Upper lobe of left lung (tissue), 6 donors: ENCODE data around the gene SERHL2. TPM values are rescaled to one million over a fixed set of nuclear protein-coding genes. Genes with fewer than 3 reads are reported as not detected.
"Not testable (repeated sequence)": the region's sequence is repeated elsewhere in the genome, so short reads cannot be mapped to it uniquely, and the experiment has no call there.

Source experiments
- ATAC-seq, 2 donors: fragments of 200-7000 bp; cut with Tn5 transposase; one replicate each; pipeline ENCODE4 v1.9.1; 2022; ENCODE audit warnings: mild to moderate bottlenecking in 2 of 2, moderate library complexity in 2 of 2; ENCODE audit not compliant: low FRiP score in 2 of 2
- DNase-seq, 2 donors: peaks; one replicate each; pipeline ENCODE4 v3.0.0-alpha.2; 2019 to 2020
- H3K27ac ChIP-seq, 4 donors: fragments of 200-600 bp; sonication (generic); one replicate each; pipeline ENCODE4 v1.5.1; 2016 to 2019
- H3K27me3 ChIP-seq, 4 donors: fragments of 200-600 bp; sonication (generic); one replicate each; pipeline ENCODE4 v1.5.1; 2017 to 2019
- H3K36me3 ChIP-seq, 4 donors: fragments of 200-600 bp; sonication (generic); one replicate each; pipeline ENCODE4 v1.5.1; 2016 to 2019
- H3K4me1 ChIP-seq, 4 donors: fragments of 200-600 bp; sonication (generic); one replicate each; pipeline ENCODE4 v1.5.1; 2018 to 2019
- H3K4me3 ChIP-seq, 4 donors: fragments of 200-600 bp; sonication (generic); one replicate each; pipeline ENCODE4 v1.5.1; 2017 to 2019; ENCODE audit warnings: mild to moderate bottlenecking in 2 of 4, moderate library complexity in 1 of 4
- H3K9me3 ChIP-seq, 4 donors: fragments of 200-600 bp; sonication (generic); one replicate each; pipeline ENCODE4 v1.5.1; 2018 to 2019
- EP300 ChIP-seq, 4 donors: sonication (generic); formaldehyde crosslinking; IDR thresholded peaks; one replicate each; pipeline ENCODE4 v1.5.1; 2017; ENCODE audit warnings: antibody characterized with exemption in 4 of 4, control low read depth in 2 of 4
- POLR2A ChIP-seq, 4 donors: fragments of 450-650 bp; IDR thresholded peaks; one replicate each; pipeline ENCODE4 v1.5.1; 2016 to 2017; ENCODE audit warnings: antibody characterized with exemption in 4 of 4, mild to moderate bottlenecking in 2 of 4
- POLR2AphosphoS5 ChIP-seq, 2 donors: sonication (generic); formaldehyde crosslinking; IDR thresholded peaks; one replicate each; pipeline ENCODE4 v1.5.1; 2017; ENCODE audit warnings: antibody characterized with exemption in 2 of 2
- WGBS, 2 donors: methylation state at CpG; one replicate each; pipeline ENCODE4 v1.1.5; 2017 to 2018; 5-methylcytosine and 5-hydroxymethylcytosine counted together
- total RNA-seq, 6 donors: library from RNA; depleted of rRNA in 4 of 6; stranded (reverse); fragments of >200 nt in 4 of 6; gene quantifications; one replicate each; pipeline versions ENCODE4 v1.1.0 to v1.2.1, GENCODE V29; 2016 to 2021
- TF ChIP-seq, protein P1 (sequence below), 6 experiments: fragments of 450-650 bp in 4 of 6; fragments of 200-600 bp in 2 of 6; sonication (generic) in 2 of 6; IDR thresholded peaks; one replicate each; pipeline ENCODE4 v1.5.1; 2016 to 2019; ENCODE audit warnings: antibody characterized with exemption in 6 of 6
- donor health status: DM: no; HTN: no; CAD: no; lungs with moderate emphysema.
- donor health status: DM: no; HTN: yes; CAD: no; lungs with severe emphysema.

The SERHL2 gene
- total RNA-seq, 6 donors from 2014 or later = 1.1 to 4.9 (median 2.2) TPM; not detected in 1

DNA sequence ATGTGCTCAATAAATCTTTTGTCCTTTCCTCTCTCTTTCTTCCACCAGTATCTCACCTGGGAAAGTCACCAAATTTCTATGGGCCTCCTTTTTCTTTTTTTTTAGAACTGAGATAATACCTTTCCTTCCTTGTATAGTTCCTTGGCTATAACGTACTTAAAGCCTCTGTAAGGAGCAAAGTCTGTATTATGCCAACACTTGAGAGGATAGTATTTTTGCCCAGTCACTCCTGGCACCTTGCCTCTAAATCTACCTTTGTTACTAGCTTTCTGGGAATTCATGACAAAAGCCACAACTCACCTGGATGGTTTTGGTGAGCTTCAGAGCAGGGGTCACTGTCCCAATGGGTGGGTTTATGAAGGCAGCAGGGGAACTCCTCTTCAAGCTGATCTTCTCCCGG, 48.7 kb downstream of the SERHL2 start:
- H3K4me1 ChIP-seq = peaks cover 15 to 48% (median 38%) of the 10 kb centered on the region in 4 donors
- ATAC-seq = no peak
- H3K4me3 ChIP-seq = no peak overlapping the region
- no peak for TF ChIP-seq POLR2A (IDR thresholded peaks at IDR 0.05)
- 68 to 70% methylated on average over 2 of the region's 2 CpGs for WGBS, 2 donors
- H3K27ac ChIP-seq = peak overlapping the region; percentile 12 to 47 (median 38)
- no peak for DNase-seq
- no peaks in the 10 kb centered on the region for H3K27me3 ChIP-seq
- peaks cover 18 to 62% (median 50%) of the 10 kb centered on the region in 4 donors for H3K36me3 ChIP-seq
- no peaks in the 10 kb centered on the region for H3K9me3 ChIP-seq

GRCh38 chr22:42603427-42603826, 49.7 kb downstream of the SERHL2 start:
- no peaks in the 10 kb centered on the region for H3K9me3 ChIP-seq
- peaks cover 15 to 55% (median 43%) of the 10 kb centered on the region in 4 donors for H3K36me3 ChIP-seq
- H3K27ac ChIP-seq = peak overlapping the region in 3 of 4 donors; percentile 12 to 47 (median 42)
- TF ChIP-seq EP300 (IDR thresholded peaks at IDR 0.05) = no peak
- no peak for TF ChIP-seq POLR2A (IDR thresholded peaks at IDR 0.05)
- no peak for TF ChIP-seq POLR2AphosphoS5 (IDR thresholded peaks at IDR 0.05)
- TF ChIP-seq, protein P1, sequence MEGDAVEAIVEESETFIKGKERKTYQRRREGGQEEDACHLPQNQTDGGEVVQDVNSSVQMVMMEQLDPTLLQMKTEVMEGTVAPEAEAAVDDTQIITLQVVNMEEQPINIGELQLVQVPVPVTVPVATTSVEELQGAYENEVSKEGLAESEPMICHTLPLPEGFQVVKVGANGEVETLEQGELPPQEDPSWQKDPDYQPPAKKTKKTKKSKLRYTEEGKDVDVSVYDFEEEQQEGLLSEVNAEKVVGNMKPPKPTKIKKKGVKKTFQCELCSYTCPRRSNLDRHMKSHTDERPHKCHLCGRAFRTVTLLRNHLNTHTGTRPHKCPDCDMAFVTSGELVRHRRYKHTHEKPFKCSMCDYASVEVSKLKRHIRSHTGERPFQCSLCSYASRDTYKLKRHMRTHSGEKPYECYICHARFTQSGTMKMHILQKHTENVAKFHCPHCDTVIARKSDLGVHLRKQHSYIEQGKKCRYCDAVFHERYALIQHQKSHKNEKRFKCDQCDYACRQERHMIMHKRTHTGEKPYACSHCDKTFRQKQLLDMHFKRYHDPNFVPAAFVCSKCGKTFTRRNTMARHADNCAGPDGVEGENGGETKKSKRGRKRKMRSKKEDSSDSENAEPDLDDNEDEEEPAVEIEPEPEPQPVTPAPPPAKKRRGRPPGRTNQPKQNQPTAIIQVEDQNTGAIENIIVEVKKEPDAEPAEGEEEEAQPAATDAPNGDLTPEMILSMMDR (IDR thresholded peaks at IDR 0.05) = no peak
- peaks cover 23 to 57% (median 42%) of the 10 kb centered on the region in 4 donors for H3K4me1 ChIP-seq
- 55 to 63% methylated on average over 2 of the region's 2 CpGs for WGBS, 2 donors
- ATAC-seq = peak; percentile 57 to 83
- no peaks in the 10 kb centered on the region for H3K27me3 ChIP-seq
- no peak for DNase-seq
- no peak overlapping the region for H3K4me3 ChIP-seq

DNA sequence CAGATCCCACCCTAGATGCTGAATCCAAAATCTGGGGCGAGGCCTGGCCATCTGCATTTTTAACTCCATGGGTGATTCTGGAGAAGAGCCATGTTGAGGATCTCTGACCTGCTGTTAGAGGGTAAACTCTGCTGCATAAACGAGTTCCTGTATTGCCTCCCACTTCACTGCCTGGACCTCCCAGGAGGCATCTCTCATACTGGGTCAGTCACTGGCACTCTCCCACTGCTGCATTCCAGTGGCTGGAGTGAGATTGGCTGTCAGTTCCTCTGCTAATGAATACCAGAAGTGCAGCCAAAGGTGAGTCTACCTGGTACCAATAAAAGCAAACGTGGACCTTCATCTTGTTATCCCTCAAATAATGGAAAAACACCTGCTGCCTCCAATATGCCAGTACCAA, 50.6 kb downstream of the SERHL2 start:
- Histone ChIP-seq H3K4me3 (no peak overlapping the region), H3K9me3 (no peaks in the 10 kb centered on the region), H3K4me1 (peaks cover 32 to 67% (median 52%) of the 10 kb centered on the region in 4 donors), H3K36me3 (peaks cover 6 to 47% (median 34%) of the 10 kb centered on the region in 4 donors), H3K27me3 (no peaks in the 10 kb centered on the region), H3K27ac (peak overlapping the region; percentile 12 to 52 (median 44))
- TF ChIP-seq POLR2A (IDR thresholded peaks at IDR 0.05) = no peak
- TF ChIP-seq, protein P1 (IDR thresholded peaks at IDR 0.05) = no peak
- no peak for TF ChIP-seq POLR2AphosphoS5 (IDR thresholded peaks at IDR 0.05)
- TF ChIP-seq EP300 (IDR thresholded peaks at IDR 0.05) = no peak
- ATAC-seq (peak; percentile 40 to 80), DNase-seq (no peak)
- WGBS, 2 donors = 49 to 64% methylated on average over 3 of the region's 3 CpGs

GRCh38 chr22:42607641-42608040, 53.9 kb downstream of the SERHL2 start:
- peak in 1 of 2 donors; percentile 80 for DNase-seq
- H3K27ac ChIP-seq = peak overlapping the region; percentile 9 to 98 (median 74)
- H3K4me3 ChIP-seq, ATAC-seq, H3K27me3 ChIP-seq, H3K9me3 ChIP-seq: not testable (repeated sequence)
- 85 to 90% methylated on average over 9 to 31 of the region's 31 CpGs for WGBS, 2 donors
- H3K36me3 ChIP-seq = peaks cover 0 to 21% (median 5%) of the 10 kb centered on the region in 4 donors
- peaks cover 64 to 85% (median 71%) of the 10 kb centered on the region in 4 donors for H3K4me1 ChIP-seq

- DNase-seq (no peak), ATAC-seq (no peak)
- Histone ChIP-seq H3K9me3 (no peaks in the 10 kb centered on the region), H3K4me3 (no peak overlapping the region), H3K4me1 (peaks cover 68 to 85% (median 73%) of the 10 kb centered on the region in 4 donors), H3K27ac (peak overlapping the region; percentile 52 to 98 (median 76)), H3K36me3 (peaks cover 0 to 15% (median under 1%) of the 10 kb centered on the region in 4 donors), H3K27me3 (no peaks in the 10 kb centered on the region)
- TF ChIP-seq, protein P1 (IDR thresholded peaks at IDR 0.05) = no peak
- TF ChIP-seq POLR2A (IDR thresholded peaks at IDR 0.05) = no peak
- TF ChIP-seq EP300 (IDR thresholded peaks at IDR 0.05) = no peak
- 62 to 79% methylated on average over 11 of the region's 11 CpGs for WGBS, 2 donors
These were observed 54.5 kb downstream of the SERHL2 start for GRCh38 chr22:42608136-42608822.
